RWPE2 (cell line): Measurements from ENCODE around the gene SLCO3A1.

Source experiments
- ATAC-seq: fragments of 200-7000 bp; cut with Tn5 transposase; 3 replicates; pipeline ENCODE4 v1.9.1; 2021; ENCODE audit warnings: low read depth
- DNase-seq: peaks from one replicate; pipeline ENCODE4 v3.0.0-alpha.2; 2020; ENCODE audit warnings: low spot score
- H3K27ac ChIP-seq: fragments of 450-650 bp; 2 replicates; pipeline ENCODE4 v1.5.1; 2017; ENCODE audit warnings: mild to moderate bottlenecking; ENCODE audit not compliant: poor library complexity, severe bottlenecking
- H3K27me3 ChIP-seq: fragments of 250-450 bp; sonication (Bioruptor Pico); 2 replicates; pipeline ENCODE4 v1.5.1; 2021; ENCODE audit warnings: mild to moderate bottlenecking, moderate library complexity; ENCODE audit not compliant: insufficient read depth, poor library complexity, severe bottlenecking
- H3K36me3 ChIP-seq: fragments of 250-450 bp; sonication (Bioruptor Pico); 2 replicates; pipeline ENCODE4 v1.5.1; 2020; ENCODE audit warnings: low read depth, mild to moderate bottlenecking, moderate library complexity
- H3K4me1 ChIP-seq: fragments of 250-450 bp; sonication (Bioruptor Pico); 2 replicates; pipeline ENCODE4 v1.5.1; 2021; ENCODE audit warnings: mild to moderate bottlenecking, moderate library complexity; ENCODE audit not compliant: insufficient read depth, poor library complexity, severe bottlenecking
- H3K4me3 ChIP-seq: fragments of 250-450 bp; sonication (Bioruptor Pico); 2 replicates; pipeline ENCODE4 v1.5.1; 2021; ENCODE audit warnings: mild to moderate bottlenecking, moderate library complexity; ENCODE audit not compliant: severe bottlenecking
- H3K9me3 ChIP-seq: fragments of 250-450 bp; sonication (Bioruptor Pico); 2 replicates; pipeline ENCODE4 v1.5.1; 2021; ENCODE audit warnings: mild to moderate bottlenecking, moderate library complexity; ENCODE audit not compliant: severe bottlenecking
- TF ChIP-seq, protein P1 (sequence below): fragments of 450-650 bp; IDR thresholded peaks from one replicate; pipeline ENCODE4 v1.5.1; 2017; ENCODE audit warnings: mild to moderate bottlenecking, moderate library complexity; ENCODE audit not compliant: poor library complexity, severe bottlenecking

The SLCO3A1 gene

DNA sequence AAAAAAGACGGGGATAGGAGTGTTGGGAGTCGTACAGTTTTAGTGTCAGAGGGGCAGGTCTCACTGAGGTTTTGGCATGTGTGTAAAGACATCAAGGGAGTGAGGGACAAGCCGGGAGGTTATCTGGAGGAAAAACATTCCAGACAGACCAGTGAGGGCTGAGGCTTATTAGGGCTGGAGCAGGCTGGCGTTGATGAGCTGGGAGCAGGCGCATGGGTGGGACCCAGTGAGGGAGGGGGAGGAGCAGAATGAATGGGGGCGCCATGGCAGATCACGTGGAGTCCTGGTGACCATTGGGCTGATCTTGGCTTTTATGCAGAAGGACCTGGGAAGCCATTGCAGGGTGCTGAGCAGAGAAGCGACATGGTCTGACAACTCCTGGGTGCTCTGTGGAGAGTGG is 180.2 kb downstream of the SLCO3A1 start:
- no peak overlapping the region for H3K27ac ChIP-seq
- H3K4me1 ChIP-seq: no peaks in the 10 kb centered on the region
- H3K4me3 ChIP-seq: no peak overlapping the region
- no peaks in the 10 kb centered on the region for H3K9me3 ChIP-seq
- TF ChIP-seq, protein P1, sequence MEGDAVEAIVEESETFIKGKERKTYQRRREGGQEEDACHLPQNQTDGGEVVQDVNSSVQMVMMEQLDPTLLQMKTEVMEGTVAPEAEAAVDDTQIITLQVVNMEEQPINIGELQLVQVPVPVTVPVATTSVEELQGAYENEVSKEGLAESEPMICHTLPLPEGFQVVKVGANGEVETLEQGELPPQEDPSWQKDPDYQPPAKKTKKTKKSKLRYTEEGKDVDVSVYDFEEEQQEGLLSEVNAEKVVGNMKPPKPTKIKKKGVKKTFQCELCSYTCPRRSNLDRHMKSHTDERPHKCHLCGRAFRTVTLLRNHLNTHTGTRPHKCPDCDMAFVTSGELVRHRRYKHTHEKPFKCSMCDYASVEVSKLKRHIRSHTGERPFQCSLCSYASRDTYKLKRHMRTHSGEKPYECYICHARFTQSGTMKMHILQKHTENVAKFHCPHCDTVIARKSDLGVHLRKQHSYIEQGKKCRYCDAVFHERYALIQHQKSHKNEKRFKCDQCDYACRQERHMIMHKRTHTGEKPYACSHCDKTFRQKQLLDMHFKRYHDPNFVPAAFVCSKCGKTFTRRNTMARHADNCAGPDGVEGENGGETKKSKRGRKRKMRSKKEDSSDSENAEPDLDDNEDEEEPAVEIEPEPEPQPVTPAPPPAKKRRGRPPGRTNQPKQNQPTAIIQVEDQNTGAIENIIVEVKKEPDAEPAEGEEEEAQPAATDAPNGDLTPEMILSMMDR: no peak
- DNase-seq (no peak), ATAC-seq (no peak)
- no peaks in the 10 kb centered on the region for H3K36me3 ChIP-seq
- H3K27me3 ChIP-seq: no peaks in the 10 kb centered on the region

DNA sequence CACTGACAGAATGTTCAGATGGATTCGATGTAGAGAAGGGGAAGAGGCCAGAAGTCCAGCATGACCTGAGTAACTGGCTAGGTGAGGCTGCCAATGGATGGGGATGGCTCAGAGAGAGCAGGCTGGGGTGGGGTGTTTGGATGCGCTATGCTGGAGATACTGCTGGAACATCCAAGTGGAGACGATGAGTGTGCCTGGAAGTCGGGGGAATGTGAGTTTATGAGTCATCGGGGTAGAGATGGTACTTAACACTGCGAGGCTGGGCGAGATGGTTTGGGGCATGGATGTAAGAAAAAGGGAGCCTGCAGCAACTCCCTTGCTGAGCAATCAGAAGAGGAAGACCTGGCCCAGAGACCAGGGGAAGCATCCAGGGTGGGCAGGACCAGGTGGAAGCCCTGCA is 180.7 kb downstream of the SLCO3A1 start:
- ATAC-seq (no peak), DNase-seq (no peak)
- TF ChIP-seq, protein P1: no peak
- H3K4me1 ChIP-seq: no peaks in the 10 kb centered on the region
- no peaks in the 10 kb centered on the region for H3K9me3 ChIP-seq
- H3K4me3 ChIP-seq: no peak overlapping the region
- H3K27ac ChIP-seq: no peak overlapping the region
- H3K27me3 ChIP-seq: no peaks in the 10 kb centered on the region
- no peaks in the 10 kb centered on the region for H3K36me3 ChIP-seq

DNA sequence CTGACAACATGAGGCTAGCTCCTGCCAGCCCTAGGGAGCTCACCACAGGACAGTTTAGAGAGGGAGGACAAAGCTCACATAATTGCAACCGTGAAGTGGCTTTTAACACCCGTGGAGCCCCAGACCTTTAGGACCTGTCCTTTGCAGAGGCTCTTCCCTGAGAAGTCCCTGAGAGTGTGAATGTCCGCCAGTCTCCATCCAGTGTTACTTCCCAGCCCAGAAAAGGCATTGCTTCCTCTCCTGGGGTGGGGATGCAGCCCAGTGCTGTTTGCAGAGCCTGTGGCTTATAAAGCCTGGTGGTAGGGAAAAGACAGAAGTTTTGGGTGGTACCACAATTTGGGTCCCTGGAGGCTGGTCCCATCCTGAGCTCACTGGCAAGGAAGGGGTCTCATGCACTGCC is 182.0 kb downstream of the SLCO3A1 start:
- ATAC-seq (no peak), DNase-seq (no peak)
- Histone ChIP-seq H3K9me3 (no peaks in the 10 kb centered on the region), H3K36me3 (no peaks in the 10 kb centered on the region), H3K27me3 (no peaks in the 10 kb centered on the region), H3K4me3 (no peak overlapping the region), H3K4me1 (no peaks in the 10 kb centered on the region), H3K27ac (no peak overlapping the region)
- TF ChIP-seq, protein P1: no peak

DNA sequence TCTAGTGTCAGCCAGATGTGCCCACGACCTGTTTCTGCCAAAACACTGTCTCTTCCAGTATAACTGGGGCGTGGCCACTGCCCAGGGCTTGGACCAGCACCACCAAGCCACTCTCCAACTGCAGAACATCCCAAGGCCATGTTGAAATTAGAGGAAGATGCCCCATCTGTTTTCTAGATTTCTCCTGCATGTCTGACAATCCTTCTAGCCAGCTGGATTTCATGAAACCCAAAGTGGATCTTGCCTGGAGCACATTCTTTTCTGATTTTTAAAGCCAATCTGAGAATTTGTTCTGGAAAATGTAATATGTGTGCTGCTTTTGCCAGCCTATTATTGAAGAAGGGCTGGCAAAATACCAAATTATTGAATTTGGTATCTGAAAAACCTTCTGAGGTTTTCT is 182.5 kb downstream of the SLCO3A1 start:
- H3K9me3 ChIP-seq: no peaks in the 10 kb centered on the region
- H3K36me3 ChIP-seq: no peaks in the 10 kb centered on the region
- no peak overlapping the region for H3K4me3 ChIP-seq
- H3K27ac ChIP-seq: no peak overlapping the region
- no peaks in the 10 kb centered on the region for H3K4me1 ChIP-seq
- TF ChIP-seq, protein P1: no peak
- no peaks in the 10 kb centered on the region for H3K27me3 ChIP-seq
- no peak for ATAC-seq
- no peak for DNase-seq

DNA sequence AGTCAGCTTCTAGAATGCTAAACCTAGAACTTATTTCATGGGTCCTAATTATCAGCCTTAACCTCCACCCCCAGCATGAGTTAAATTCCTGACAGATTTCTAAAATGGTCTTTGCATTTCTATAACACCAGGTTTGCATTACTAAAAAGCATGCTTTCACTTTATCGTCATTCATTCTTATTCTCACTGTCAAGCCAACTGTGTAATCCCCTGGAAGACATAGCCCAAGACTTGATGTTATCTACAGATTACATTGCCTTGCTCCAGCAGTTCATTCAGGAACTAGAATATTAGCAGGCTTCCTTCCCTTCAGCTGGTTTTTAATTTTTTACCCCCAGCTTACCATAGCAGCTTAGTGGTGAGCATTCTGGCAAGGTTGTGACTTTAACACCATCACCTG is 184.0 kb downstream of the SLCO3A1 start:
- no peak overlapping the region for H3K4me3 ChIP-seq
- TF ChIP-seq, protein P1: no peak
- ATAC-seq (no peak), DNase-seq (no peak)
- no peaks in the 10 kb centered on the region for H3K4me1 ChIP-seq
- no peaks in the 10 kb centered on the region for H3K36me3 ChIP-seq
- H3K27ac ChIP-seq: no peak overlapping the region
- no peaks in the 10 kb centered on the region for H3K9me3 ChIP-seq
- H3K27me3 ChIP-seq: no peaks in the 10 kb centered on the region
